ENCODE measurements around the gene CLASP1.

GRCh38 chr2:121329786-121330185 lies 319.5 kb downstream of the CLASP1 start:
- TF ChIP-seq, protein P1, sequence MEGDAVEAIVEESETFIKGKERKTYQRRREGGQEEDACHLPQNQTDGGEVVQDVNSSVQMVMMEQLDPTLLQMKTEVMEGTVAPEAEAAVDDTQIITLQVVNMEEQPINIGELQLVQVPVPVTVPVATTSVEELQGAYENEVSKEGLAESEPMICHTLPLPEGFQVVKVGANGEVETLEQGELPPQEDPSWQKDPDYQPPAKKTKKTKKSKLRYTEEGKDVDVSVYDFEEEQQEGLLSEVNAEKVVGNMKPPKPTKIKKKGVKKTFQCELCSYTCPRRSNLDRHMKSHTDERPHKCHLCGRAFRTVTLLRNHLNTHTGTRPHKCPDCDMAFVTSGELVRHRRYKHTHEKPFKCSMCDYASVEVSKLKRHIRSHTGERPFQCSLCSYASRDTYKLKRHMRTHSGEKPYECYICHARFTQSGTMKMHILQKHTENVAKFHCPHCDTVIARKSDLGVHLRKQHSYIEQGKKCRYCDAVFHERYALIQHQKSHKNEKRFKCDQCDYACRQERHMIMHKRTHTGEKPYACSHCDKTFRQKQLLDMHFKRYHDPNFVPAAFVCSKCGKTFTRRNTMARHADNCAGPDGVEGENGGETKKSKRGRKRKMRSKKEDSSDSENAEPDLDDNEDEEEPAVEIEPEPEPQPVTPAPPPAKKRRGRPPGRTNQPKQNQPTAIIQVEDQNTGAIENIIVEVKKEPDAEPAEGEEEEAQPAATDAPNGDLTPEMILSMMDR (conservative IDR thresholded peaks at IDR 0.05; ENCODE audit: low read length), result no peak
- TF ChIP-seq EZH2phosphoT487 (IDR thresholded peaks at IDR 0.05; ENCODE audit: borderline replicate concordance, low read depth, low read length), result no peak
